Right kidney (tissue), 1 donor: Measurements from ENCODE around the gene FOXD4L3.
"Not testable (repeated sequence)": the region's sequence is repeated elsewhere in the genome, so short reads cannot be mapped to it uniquely, and the experiment has no call there.

Experiments used
- DNase-seq: peaks from one replicate; pipeline ENCODE4 v3.0.0-alpha.2; 2016

The FOXD4L3 gene

GRCh38 chr9:68351689-68352088 lies 49.0 kb downstream of the FOXD4L3 start:
- DNase-seq = not testable (repeated sequence)
